Measurements from ENCODE around the gene CCDC88C. TPM values are rescaled to one million over a fixed set of nuclear protein-coding genes. Genes with fewer than 3 reads are reported as not detected.

The CCDC88C gene
- polyA plus RNA-seq, 1 donor (not counting 4 experiments of a cell fraction or from before 2014, with no cell fraction given): 2.4 TPM

GRCh38 chr14:91223028-91223783 is 194.4 kb downstream of the CCDC88C start:
- no peaks in the 10 kb centered on the region for H3K9me3 ChIP-seq (ENCODE audit: control insufficient read depth, low read depth, low read length)
- H4K20me1 ChIP-seq (ENCODE audit: control insufficient read depth, extremely low read depth, insufficient read depth, low read length): no peaks in the 10 kb centered on the region
- H3K79me2 ChIP-seq (ENCODE audit: control insufficient read depth, insufficient read depth, low read length): no peaks in the 10 kb centered on the region
- H3K36me3 ChIP-seq (ENCODE audit: control insufficient read depth in 2 of 2, extremely low read depth in 1 of 2, insufficient read depth in 2 of 2, low read length in 2 of 2): no peaks in the 10 kb centered on the region
- no peak overlapping the region for H3K9ac ChIP-seq (ENCODE audit: control insufficient read depth, extremely low read depth, insufficient read depth, low read length)
- DNase-seq (ENCODE audit: low read depth, low spot score) (no peak), FAIRE-seq (no peak)
- no peak overlapping the region for H2AFZ ChIP-seq (ENCODE audit: control insufficient read depth, low read length)
- H3K4me3 ChIP-seq (ENCODE audit: control insufficient read depth in 2 of 3, extremely low read depth in 1 of 3, insufficient read depth in 2 of 3, low read depth in 1 of 3, low read length in 3 of 3): no peak overlapping the region
- dilution Hi-C loops (cut with MboI; ENCODE audit: extremely low pct_ligation_motif_present, low sequenced_read_pairs): no loop called here
- H3K9me1 ChIP-seq (ENCODE audit: control insufficient read depth, extremely low read depth, insufficient read depth, low read length): no peaks in the 10 kb centered on the region
- H3K4me2 ChIP-seq (ENCODE audit: control insufficient read depth, extremely low read depth, insufficient read depth, low read depth, low read length): no peak overlapping the region
- no peak overlapping the region for H3K27ac ChIP-seq (ENCODE audit: control insufficient read depth, insufficient read depth, low read length)
- peaks cover 21% of the 10 kb centered on the region for H3K4me1 ChIP-seq (ENCODE audit: control insufficient read depth, extremely low read depth, insufficient read depth, low read length)
- H3K27me3 ChIP-seq (ENCODE audit: control insufficient read depth, extremely low read depth, insufficient read depth, low read length): no peaks in the 10 kb centered on the region
- no peak for TF ChIP-seq EZH2 (IDR thresholded peaks at IDR 0.05; ENCODE audit: low read length)
- TF ChIP-seq, protein P1, sequence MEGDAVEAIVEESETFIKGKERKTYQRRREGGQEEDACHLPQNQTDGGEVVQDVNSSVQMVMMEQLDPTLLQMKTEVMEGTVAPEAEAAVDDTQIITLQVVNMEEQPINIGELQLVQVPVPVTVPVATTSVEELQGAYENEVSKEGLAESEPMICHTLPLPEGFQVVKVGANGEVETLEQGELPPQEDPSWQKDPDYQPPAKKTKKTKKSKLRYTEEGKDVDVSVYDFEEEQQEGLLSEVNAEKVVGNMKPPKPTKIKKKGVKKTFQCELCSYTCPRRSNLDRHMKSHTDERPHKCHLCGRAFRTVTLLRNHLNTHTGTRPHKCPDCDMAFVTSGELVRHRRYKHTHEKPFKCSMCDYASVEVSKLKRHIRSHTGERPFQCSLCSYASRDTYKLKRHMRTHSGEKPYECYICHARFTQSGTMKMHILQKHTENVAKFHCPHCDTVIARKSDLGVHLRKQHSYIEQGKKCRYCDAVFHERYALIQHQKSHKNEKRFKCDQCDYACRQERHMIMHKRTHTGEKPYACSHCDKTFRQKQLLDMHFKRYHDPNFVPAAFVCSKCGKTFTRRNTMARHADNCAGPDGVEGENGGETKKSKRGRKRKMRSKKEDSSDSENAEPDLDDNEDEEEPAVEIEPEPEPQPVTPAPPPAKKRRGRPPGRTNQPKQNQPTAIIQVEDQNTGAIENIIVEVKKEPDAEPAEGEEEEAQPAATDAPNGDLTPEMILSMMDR (optimal IDR thresholded peaks at IDR 0.05 in 1 of 3, IDR thresholded peaks at IDR 0.05 in 1 of 3, conservative IDR thresholded peaks at IDR 0.05 in 1 of 3; ENCODE audit: extremely low read depth in 1 of 3, insufficient read depth in 2 of 3, low read length in 3 of 3): no peak

Other genes starting within 250 kb of the CCDC88C start
- gene GPR68, start 173.1 kb downstream of the CCDC88C start, polyA plus RNA-seq: 1.2 to 5.7 TPM (median 2.3 TPM) in 3 replicates
- 33.2 to 53.8 TPM (median 50.1 TPM) in 3 replicates for gene PPP4R3A, start 92.5 kb upstream of the CCDC88C start, polyA plus RNA-seq

Data from keratinocyte (primary cell).